ENCODE data around the gene CANX.
A peak's percentile ranks its signal among the peaks of the same experiment; 100 is the strongest.
"Not testable (repeated sequence)": the region's sequence is repeated elsewhere in the genome, so short reads cannot be mapped to it uniquely, and the experiment has no call there.

CANX gene

DNA sequence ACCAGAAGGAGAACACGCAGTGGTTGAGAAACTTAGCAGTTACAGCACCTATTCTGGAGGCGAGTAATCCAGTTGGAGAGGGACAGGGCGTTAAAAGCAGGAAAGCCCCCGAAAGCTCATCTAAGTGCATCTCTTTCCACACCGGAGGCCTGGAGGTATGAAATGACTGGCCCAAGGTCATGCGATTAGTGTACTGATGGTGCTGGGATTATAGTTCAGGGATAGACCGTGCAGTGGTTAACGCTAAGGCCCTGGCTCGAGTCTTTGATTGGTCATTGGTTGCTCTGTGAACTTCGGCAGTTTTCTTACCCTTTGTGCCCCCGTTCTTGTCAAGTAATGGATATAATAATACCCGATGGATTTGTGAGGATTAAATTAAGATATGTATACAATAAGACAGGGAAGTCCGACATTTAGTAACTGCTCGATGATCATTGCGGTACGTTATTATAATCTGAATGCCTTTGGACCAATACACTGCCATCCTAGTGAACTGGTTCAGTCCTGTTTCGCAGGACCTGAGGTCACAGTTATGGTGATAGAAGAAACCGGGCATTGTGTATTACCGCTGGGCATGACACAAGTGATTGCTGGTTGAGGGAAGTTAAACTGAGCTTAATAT is 960 bp downstream of the CANX start:
- DNase-seq (ENCODE audit: low spot score): peak; percentile 72

DNA sequence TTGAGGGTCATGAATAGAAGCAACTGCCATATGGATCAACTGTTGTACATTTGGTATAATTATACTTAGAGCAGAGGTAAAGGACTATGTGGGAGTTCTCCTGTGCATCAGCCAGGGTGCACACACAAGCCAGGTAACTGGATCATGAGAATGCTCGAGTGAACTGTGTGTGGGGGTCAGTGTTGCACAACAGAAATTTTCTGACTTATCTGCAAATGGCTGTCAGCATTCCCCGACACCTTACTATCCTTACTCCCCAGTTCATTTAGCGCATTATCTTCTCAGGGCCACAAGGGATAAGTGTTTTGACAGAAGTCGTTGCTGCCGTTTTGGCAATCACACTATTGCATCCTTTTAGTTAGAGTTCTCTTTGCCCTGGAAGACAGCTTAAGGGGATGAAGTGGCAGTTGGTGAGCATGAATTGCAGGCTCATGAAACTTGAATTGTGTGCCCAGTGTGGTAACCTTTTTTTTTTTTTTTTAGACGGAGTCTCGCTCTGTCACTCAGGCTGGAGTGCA is 1.7 kb downstream of the CANX start:
- peak; percentile 23 for DNase-seq (ENCODE audit: low spot score)

DNA sequence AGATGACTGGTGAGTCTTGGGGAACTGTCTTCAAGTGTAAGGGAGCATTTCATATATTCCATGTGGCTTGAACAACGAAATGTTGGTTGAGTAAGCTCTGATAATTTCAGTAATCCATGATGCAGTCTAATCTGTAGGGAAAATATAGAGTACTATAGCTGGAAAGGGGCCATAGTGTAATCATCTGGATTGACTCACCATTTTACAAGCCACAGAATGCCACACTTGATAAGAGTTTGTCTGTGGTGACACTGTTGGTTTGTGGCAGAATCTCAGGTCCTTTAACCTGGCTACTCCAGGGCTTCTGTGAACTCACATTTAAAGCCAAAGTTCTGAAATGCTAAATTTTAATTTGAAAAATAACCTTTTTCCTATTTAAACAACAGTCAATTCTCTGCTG is 17.5 kb downstream of the CANX start:
- no peak for DNase-seq (ENCODE audit: low spot score)

DNA sequence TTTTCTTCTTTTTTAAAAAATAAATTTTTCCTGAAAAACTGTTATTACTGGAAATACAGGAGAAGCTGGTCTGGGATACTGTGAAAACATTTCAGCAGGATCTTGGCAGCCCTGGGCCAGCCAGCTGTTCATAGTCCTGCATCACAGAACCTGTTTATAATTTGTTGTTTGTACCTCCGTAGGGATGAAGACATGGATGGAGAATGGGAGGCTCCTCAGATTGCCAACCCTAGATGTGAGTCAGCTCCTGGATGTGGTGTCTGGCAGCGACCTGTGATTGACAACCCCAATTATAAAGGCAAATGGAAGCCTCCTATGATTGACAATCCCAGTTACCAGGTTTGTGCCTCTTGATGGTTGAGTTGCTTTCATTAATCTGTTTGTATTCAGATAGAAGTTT is 21.5 kb downstream of the CANX start:
- DNase-seq (ENCODE audit: low spot score): no peak

DNA sequence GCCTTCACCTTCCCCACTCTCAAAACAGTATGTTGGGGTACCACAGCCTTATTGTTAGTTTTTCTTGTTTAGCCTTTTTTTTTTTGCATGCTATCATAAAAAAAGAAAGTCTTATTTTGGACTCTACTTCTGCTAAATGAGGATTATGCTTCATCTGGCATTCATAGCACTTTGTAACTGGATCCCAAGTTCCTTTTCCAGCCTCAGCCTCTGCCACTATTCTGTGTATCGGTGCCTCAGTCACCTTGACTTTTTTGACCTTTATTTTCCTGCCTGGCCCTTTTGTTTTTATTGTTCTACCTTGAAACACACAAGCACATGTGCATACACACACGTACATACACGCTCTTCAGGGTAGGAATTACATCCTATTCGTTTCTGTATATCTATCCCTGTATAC is 25.4 kb downstream of the CANX start:
- no peak for DNase-seq (ENCODE audit: low spot score)

DNA sequence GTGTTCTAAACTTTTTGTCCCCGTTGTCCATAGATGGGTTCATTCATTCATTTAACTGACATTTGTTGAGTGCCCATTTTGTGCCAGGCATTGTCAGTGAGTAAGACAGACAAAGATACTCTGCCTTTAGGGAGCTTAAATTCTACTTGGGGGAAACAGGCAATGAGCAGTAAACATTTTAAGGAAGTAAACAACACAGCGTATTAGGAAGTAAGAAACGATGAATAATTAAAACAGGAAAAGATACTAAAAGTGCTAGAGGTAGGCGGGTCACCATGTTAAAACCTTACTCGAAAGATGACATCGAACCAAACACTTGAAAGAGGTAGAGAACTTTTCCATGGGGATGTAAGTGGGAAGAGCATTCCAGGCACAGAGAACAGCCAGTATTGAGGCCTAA is 28.3 kb downstream of the CANX start:
- no peak for DNase-seq (ENCODE audit: low spot score)

DNA sequence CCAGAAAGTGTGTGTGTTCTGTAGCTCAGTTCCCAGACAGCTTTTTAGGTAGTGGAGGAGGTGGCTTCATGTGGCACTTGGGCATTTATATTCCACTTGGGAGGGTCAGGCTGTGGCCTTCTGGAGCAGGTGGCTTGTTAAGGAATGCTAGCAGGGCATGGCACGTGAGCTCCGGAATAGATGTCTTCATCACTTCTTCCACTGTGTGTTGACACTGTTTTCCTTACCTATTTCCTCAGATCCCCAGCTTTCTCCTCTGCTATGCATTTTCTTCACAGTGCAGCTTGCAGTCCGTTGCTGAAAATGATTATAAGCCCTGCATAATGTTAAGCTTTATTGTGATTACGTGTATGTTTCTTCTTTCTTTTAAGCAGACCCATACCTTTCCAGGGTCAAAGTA is 30.5 kb downstream of the CANX start:
- DNase-seq (ENCODE audit: low spot score): no peak

DNA sequence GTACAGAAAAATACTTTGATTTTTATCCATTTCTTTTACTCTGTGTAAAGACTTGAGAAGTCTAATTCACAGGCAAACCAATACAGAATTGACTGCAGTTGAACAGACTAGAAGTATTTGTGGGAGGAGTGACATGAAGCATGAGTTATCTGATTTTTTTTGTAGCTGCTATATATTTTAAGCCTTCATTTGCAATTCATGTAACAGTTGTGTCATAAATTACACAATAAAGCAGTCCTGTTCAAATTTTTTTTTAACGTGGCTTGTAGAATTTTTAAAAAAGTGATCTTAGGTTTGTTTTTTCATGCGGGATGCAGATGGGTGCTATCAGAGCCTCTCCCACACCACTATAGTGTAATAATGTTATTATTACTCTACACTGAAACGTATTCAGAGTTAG is 31.0 kb downstream of the CANX start:
- DNase-seq (ENCODE audit: low spot score): no peak

DNA sequence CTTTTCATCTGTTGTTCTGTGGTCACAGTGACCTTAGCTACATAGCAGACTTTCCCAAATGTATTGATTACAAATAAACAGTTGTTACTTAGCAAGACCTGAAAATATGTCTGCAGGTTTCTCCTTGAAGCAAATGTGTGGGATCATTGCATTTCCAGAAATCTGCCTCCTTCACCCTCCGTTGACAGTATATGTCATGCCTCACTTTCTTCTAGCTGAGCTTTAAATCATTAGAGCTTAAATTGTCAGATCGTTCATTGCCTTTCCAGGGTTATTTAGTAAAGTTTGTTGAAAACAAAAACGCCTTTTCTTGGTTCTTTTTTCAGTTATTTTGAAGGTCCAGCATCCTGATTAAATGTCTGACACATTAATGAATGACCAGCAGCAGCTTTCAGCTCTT is 31.6 kb downstream of the CANX start:
- DNase-seq (ENCODE audit: low spot score): no peak

DNA sequence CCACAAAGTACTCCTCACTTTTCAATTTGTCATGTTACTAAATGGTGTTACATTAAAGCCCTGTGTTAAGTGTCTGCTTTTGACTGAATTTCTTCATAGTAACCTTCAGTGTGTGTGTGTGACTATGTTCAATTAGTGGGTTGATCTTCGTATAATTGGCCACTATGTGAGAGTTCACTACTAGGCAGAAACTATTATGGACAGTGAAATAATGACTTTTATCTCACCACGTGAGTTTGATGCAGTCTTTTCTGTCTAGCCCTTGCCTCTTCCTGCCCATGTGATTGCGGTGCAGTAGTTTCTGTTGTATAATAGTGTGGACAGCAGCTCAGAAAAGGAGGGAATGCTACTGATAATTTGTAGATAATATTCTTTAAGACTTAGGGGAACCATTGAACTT is 32.1 kb downstream of the CANX start:
- no peak for DNase-seq (ENCODE audit: low spot score)

DNA sequence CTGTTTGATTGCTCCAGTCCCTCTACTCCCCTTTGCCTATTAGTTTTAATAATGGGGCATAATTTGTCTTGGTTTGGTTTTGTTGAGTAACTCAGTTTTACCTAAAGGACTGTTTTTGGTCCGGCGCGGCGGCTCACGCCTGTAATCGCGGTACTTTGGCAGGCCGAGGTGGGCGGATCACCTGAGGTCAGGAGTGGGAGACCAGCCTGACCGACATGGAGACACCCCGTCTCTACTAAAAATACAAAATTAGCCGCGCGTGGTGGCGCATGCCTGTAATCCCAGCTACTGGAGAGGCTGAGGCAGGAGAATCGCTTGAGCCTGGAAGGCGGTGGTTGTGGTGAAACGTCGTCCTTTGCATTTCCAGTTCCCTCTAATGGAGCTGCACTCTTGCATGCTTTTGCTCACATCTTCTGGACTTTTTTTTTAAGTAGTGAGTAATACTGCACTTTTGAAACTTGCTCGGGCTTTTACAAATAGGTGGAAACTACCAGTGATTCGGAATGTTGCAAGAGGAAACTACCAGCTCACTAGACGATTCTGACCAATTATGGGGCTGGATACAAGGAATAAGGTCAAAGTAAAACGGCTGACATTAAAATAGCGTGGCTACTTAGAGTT is 33.1 kb downstream of the CANX start:
- peak; percentile 60 for DNase-seq (ENCODE audit: low spot score)

DNA sequence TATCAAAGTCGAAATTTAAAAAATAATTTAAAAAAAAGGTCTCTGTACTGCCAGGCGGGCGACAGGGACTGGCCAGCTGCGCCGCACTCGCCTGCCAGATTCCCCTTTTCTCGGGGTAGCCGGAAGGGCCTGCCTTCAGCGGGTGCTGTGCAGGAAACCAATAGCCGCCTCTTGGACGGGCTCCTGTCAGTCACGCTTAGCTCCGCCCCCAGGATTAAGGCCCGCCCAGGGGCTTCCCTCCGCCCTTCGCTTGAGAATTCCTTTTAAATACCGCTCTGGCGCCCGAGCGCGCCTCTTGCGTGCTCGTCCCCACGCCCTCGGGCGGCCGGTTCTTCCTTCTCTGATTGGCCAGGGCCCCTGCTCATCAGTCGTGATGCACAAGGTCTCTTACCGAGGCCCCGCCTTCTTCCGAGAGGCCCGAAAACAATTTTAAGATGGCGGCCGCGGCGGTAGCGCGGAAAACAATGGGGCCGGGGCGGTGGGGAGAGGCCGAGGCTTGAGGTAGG is 33.7 kb downstream of the CANX start, which contains the start of gene MAML1:
TSS of gene MAML1 (plus strand) at position 411 of the 506 bp plus-strand sequence. CDS start 291 bp downstream, outside the sequence.
- DNase-seq (ENCODE audit: low spot score): peak; percentile 99

DNA sequence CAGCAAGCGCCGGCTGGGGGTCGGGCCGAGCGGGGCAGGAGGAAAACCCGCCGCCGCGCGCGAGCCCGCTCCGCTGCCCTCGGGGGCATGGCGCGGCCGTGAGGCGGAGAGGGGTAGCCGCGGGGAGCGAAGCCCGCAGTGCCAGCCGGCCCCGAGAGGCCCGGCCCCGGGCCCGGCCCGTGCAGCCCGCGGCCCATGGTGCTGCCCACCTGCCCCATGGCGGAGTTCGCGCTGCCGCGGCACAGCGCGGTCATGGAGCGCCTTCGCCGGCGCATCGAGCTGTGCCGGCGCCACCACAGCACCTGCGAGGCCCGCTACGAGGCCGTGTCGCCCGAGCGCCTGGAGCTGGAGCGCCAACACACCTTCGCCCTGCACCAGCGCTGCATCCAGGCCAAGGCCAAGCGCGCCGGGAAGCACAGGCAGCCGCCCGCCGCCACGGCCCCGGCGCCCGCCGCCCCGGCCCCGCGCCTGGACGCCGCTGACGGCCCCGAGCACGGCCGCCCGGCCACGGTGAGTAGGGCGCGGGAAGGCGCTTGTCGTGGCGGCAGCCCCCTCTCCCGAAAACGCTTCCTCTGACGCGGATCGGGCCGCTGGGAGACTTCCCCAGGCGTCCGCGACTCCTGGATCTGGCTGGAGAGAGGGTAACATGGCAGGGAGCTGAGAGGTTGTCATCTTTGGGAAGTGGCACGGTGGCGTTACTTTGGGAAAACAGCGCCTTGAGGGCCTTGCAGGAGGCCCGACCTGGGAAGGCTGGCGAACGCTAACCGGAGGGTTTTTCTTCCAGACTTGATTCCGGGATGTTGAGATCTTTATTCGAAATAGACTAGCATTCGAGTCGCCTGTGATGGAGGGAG is 34.4 kb downstream of the CANX start:
- DNase-seq (ENCODE audit: low spot score): peak; percentile 31

DNA sequence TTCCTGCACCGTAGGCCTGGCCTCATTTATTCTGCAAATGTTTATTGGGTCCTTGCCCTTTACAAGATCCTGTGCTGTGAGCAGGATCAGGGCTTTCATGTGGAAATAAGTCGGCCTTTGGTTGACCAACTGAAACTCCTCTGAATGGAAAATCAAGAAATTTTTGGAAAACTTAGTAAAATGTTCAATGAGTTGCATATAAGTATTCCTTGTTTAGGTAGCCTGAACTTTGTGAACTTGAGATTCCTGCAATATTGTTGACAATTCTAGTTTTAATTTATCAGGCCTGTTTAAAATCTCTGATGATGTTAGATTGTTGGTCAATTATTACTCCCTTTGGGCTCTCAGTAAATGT is 35.0 kb downstream of the CANX start:
- no peak for DNase-seq (ENCODE audit: low spot score)

DNA sequence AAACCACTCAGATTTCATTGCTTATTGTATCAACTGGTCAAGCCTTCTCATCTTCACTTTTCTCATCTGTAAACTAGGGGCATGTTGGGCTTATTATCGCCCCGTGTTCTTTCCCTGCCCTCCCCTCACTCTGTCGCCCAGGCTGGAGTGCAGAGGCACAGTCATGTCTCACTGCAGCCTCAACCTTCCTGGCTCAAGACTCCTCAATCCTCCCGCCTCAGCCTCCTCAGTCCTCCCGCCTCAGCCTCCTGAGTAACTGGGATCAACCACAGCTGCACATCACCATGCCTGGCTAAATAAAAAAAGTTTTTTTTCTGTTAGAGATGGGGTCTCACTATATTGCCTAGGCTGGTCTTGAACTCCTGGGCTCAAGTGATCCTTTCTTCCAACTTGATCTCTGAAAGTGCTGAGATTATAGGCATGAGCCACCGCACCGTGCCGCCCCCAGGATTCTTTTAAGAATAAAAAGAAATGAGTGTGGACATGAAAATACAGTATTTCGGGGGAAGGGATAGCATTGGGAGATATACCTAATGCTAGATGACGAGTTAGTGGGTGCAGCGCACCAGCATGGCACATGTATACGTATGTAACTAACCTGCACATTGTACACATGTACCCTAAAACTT is 35.9 kb downstream of the CANX start:
- DNase-seq (ENCODE audit: low spot score): no peak

DNA sequence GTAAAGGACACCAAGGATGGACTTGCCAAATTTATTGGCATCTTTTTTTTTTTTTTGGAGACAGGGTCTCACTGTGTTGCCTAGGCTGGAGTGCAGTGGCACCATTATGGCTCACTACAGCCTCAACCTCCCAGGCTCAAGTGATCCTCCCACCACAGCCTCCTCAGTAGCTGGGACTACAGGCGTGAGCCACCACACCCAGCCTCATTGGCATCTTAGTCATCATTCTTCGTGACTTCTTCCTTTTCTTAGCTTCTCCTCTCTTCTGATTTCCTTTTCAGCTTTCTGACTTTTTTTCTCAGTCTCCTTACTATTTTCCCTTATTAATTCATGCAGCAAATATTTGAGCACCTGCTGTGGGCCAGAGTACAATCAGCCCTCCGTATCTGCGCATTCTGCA is 40.0 kb downstream of the CANX start:
- no peak for DNase-seq (ENCODE audit: low spot score)

DNA sequence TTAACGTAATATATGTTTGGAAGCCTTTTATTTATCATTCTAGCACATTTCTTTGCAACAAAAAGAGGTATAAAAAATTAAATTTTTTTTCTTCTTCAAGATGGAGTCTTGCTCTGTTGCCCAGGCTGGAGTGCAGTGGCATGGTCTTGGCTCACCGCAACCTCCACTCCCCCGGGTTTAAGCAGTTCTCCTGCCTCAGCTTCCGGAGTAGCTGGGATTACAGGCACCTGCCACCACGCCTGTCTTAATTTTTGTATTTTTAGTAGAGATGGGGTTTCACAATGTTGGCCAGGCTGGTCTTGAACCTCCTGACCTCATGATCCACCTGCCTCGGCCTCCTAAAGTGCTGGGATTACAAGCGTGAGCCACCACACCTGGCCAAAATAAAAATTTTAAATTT is 45.3 kb downstream of the CANX start:
- DNase-seq (ENCODE audit: low spot score): not testable (repeated sequence)

DNA sequence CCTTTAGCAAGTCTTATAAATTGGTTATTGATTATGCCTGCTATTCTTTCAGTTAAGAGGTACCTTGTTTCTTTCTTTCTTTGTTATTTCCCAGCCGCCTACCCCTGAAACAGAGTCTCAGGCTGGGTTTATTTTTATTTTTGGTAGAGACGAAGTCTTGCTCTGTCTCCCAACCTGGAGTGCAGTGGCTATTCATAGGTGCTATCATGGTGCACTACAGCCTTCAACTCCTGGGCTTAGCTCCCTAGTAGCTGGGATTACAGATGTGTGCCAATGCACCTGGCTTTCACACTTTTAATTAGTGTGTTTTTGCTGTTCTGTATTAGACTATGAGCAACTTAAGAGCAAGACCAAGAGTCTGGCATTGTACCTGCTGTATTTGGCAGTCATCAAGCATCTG is 48.1 kb downstream of the CANX start:
- no peak for DNase-seq (ENCODE audit: low spot score)

DNA sequence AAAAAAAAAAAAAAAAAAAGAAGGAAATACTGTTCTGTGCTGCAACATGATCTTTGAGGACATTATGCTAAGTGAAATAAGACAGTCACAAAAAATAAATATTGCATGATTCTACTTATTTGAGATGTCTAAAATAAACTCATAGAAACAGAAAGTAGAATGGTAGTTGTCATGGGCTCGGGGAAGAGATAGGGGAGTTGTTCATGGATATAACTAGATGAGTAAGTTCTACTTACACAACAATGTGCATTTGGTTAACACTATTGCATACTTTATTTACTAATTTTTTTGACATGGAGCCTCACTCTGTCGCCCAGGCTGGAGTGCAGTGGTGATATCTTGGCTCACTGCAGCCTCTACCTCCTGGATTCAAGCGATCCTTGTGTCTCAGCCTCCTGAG is 49.0 kb downstream of the CANX start:
- no peak for DNase-seq (ENCODE audit: low spot score)

DNA sequence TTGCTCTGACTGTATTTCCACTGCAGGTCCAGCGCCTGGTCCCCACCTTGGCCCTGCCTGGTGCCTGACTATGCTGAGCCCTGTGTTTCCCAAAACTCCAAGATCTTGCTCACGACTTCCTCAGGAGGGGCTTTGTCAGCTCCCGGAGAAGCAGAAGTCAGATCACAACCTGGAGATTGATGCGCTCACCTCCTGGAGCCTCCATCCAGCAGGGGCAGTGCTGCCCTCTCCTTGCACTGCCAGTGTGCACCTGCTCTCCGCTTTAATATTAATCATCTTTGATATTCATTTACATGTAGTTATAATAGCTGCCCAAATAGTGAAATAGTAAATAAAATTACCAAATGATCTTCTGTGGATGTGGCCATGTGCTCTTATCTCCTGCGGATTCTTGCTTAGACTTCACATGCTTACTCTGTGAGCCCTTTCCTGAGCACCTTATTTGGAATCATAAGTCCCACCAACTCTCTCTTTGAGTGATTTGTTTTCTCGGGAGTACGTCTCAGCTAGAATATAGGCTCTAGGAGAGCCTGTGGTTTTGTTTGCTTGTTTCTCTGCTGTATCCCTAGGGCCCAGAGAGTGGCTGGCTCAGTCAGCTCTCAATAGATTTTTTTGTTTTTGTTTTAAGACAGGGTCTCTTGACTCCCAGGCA is 51.2 kb downstream of the CANX start:
- no peak for DNase-seq (ENCODE audit: low spot score)

DNA sequence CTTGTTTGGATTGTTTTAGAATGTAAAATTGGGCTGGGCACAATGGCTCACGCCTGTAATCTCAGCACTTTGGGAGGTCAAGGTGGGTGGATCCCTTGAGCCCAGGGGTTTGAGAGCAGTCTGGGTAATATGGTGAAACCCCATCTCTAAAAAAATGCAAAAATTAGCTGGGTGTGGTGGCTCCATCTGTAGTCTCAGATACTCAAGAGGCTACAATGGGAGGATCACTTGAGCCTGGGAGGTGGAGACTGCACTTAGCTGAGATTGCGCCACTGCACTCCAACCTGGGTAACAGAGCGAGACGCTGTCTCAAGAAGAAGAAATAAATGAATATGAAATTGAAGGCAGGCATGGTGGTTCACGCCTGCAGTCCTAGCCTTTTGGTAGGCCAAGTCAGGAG is 55.2 kb downstream of the CANX start:
- no peak for DNase-seq (ENCODE audit: low spot score)

DNA sequence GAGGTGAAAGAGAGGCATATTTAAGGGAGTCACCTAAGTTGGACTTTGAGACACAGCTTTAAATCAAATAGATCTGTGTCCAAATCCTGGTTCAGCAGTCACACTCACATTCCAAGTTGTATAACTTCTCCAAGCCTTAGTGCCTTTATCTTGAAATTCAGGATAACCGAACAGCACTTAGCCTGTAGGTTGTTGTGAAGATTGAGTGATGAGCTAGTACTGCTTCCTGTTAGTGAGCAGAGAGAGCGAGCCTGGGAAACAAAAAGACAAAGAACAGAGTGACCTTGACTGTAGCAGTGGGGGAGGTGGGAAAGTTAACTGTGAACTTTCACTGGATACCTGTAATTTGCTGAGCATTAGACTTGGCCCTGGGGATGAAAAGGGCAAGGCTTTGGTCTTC is 56.3 kb downstream of the CANX start:
- DNase-seq (ENCODE audit: low spot score): no peak
